HG02840 (cell line): ENCODE measurements around the gene MOXD1.
A peak's percentile ranks its signal among the peaks of the same experiment; 100 is the strongest.

ENCODE experiments used
- ATAC-seq: cut with Tn5 transposase; IDR thresholded peaks from one replicate; pipeline ENCODE4 v1.9.1; 2021; ENCODE audit warnings: mild to moderate bottlenecking, moderate library complexity, moderate number of reproducible peaks; ENCODE audit not compliant: unreplicated experiment, low FRiP score

MOXD1 gene

DNA sequence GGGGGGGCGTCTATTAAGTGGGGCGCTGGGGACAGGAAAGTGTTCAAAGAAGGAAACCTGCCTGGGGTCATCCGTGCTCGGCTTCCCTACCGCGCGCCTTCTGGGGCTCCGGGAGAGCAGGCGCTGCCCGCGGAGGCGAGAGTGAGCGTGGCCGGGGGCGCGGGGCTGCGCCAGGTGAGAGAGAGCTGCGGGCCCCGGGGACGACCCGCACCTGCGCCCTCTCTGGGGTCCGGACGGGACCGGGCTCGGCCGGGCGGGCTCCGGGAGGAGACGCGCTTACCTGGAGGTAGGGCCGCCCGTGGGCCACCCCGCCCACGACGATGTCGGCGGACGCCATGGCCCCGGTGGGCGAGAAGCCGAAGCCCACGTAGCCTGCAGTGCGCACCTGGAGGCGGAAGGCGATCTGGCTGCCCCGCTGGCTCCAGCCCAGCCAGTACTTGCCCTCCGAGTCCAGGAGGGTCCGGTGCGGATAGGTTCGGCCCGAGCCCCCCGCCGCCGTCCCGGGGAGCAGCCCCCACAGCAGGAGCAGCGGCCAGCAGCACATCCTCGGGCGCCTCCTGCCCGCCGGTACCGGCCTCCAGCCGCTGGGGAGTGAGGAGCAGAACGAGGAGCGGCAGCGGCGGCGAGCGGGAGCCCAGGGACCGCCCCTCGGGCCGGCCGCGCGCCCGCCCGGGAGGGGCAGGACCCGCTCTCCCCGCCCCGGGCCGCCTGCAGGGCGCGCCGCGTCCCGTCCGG, at the start of gene MOXD1:
TSS of gene MOXD1 (minus strand) at position 593 of the 735 bp plus-strand sequence. CDS start at position 544, 49 bp downstream.
- ATAC-seq, result peak; percentile 53

DNA sequence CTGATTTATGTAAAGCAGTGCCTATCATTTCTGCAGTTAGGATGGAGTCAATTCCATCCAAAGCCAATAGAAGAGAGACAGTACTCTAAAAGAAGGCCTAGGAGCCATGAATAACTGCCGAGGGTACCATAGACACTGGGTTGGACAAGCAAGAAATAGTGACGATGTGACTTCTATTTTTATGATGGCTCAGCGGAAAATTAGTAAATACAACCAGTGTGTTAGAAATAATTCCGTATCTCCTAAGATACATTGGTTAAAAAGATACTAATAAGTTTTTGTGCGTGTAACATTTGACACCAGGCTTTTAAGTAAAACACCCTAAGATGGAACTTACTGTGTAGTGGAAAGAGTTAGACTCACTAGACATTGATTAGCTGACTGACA, 45.6 kb upstream of the MOXD1 start:
- no peak for ATAC-seq

DNA sequence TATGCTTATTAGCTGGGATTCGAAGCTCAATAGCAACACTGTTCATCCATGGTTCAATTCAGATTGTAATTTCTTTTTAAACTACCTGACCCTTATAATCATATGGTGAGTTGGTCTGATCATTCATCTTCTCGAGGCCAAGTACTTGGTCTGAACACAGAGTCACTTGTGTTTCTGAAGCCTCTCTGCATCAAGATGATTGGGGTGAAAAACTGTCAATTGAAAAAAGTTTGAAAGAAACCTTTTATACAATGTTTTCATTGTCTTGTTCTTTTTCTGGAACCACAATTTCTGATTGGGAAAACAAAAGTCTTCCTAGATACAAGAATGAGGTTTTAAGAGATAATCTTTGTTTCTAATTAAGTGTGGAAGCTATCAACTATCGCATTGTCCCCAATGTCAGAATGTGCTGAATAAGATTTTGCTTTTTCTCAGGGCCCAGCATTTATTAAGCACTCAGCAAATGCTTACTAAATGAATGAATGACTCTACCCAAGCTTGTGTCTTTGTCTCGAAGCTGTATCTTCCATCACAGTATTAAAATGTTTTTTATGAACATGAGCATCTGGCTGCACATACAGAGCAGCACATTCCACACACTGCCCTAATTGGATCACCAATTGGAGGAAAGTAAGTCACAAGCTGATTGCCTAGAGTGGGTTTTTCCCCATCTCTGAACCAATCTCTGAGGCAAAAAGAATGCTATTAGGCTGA, 45.0 kb upstream of the MOXD1 start:
- no peak for ATAC-seq

DNA sequence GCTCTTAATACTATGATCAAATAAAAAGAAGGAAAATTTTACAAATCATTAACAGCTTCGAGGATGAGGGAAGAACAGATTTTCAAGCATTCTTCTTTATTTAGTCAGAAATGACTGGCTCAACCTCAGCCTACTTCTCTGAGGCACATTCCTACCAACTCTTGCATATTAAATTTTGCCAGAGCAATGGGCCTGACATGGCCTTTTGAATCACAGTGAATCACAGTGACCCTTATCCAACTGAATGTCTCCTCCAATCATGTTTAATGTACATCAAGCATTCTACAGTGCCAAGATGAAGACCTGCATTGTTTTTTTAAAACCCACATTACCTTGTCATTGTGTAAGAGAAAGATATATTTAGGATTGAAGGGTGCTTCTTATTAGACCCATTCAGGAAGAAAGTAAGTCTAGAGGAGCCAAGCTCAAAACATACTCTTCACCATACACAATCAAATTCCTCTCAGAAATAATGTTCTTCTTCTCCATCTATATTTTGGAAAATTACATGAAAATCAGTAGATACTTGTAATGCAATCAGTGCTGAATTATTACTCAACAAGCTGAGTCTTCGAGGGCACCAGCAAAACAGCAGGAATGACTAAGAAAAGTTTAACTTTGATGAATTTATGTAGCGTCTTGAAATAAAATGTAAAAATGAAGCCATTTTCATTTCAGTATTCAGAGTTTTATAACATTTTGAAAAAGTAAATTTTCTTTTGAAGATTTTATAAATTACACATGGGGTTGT, 44.1 kb upstream of the MOXD1 start:
- ATAC-seq, result no peak

DNA sequence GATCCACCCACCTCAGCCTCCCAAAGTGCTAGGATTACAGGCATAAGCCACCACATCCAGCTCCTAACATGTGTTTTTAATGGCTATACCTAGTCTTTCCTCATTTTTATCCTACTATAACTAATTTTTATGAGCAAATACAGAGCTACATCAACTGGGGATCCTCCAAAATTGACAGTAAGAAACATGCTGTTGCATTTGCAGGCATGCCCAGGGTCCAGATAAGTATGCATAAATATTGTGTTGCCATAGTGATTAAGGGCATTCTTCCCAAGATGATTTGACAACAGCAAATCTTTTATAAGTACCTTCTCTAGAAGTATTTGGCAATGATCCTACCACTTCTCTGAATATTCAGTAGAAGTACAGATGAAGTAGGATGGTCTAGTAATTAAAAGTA, 41.9 kb upstream of the MOXD1 start:
- no peak for ATAC-seq

DNA sequence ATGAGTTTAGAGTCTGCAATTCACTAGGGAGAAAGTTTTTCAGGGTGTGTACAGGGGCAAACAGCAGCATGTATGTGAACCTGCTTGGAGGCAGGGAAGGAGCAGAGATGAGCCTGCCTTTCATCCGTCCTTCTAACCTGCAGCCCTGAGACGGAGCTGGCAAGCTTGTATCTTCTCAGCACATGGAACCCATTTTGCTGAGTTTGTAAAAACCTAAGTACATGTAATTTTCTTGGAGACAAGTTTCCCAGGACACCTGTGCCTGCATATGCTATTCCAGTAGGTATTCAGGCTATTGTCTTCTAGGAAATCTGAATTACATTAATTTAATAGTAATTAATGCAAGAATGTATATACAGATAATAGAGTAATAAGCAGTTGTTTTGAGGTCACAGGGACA, 28.8 kb upstream of the MOXD1 start:
- no peak for ATAC-seq

DNA sequence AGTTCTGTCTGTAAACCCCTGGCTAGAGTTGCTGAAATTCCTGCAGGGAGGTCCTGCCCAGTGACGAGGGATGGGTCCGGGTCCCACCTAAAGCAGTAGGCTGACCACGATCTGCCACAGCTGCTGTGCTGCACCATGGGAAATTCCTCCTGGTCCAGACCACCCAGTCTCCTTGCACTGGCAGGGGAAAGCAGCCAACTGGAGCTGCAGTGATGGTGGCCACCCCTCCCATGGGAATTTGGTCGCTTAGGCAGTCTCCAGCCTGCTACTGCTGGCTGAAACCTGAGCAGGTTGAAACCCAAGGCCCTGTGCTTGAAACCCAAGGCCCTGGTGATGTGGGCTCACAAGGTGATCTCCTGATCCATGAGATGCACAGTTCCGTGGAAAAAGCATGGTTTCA, 23.9 kb upstream of the MOXD1 start:
- no peak for ATAC-seq

DNA sequence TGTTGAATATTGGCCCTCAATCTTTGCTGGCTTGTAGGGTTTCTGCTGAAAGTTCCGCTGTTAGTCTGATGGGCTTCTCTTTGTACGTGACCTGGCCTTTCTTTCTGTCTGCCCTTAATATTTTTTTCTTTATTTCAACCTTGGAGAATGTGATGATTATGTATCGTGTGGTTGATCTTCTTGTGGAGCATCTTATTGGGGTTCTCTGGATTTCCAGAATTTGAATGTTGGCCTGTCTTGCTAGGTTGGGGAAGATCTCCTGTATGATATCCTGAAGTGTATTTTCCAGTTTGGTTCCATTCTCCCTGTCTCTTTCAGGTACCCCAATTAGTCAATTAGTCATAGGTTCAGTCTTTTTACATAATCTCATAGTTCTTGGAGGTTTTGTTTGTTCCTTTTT, 22.6 kb upstream of the MOXD1 start:
- ATAC-seq, result no peak

DNA sequence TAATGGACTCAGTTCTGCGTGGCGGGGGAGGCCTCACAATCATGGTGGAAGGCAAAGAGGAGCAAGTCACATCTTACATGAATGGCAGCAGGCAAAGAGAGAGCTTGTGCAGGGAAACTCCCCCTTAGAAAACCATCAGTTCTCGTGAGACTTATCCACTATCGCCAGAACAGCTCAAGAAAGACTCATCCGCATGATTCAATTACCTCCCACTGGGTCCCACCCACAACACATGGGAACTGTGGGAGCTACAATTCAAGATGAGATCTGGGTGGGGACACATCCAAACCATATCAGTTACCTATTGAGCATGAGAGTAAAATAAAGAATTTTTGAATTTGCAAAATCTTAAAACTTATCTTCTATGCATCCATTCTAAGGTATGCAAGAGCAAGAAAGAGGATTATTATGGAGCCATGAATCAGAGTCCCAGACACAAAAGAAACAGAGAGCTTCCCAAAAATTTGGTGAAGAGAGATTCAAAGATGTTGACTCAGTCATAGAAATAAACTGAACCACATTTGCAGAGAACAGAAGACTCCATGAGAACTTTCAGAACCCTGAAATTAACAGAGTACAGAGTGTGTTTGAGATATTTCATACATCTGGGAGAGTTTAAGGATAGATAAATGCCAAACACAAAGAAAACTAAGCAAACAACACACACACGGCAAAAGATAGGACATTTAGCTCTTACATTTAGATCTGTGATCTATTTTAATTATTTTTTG, 17.1 kb upstream of the MOXD1 start:
- no peak for ATAC-seq

DNA sequence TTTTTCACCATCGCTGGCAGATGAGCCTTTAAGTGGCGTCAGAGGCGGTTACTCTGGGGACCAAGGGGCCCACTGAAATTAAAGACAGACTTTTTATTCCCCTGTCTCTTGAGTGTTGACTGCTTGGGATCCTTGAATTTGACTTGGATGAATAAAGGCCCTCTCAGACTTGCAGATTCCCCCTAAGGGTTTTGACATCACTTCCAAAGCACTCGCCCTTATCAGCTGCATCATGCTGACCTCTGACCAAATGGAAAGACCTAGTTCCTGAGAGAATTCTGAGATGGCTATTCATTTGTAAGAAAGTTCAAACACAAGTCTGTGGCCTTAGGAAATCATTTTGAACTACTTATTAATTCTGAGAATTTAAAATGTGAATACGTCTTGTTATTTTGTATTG, 13.5 kb upstream of the MOXD1 start:
- ATAC-seq, result no peak

DNA sequence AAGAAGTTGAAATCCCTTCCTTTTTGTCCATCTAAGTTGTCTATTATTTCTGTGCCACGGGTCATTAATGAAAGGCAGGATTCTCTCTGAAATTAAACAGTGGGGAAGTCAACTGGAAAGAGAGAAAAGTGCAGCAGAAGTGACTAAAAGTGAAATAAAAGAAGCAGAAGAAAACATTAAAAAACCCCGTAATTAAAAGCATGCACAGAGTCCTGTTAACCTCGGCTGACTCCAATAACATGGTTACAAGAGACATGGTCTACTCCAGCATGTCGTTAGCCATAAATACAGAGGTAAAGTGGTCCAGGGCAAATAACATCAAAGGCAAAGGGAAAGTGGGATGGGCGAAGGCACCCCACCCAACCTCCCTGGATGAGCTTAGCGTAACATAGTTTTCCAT, 13.0 kb upstream of the MOXD1 start:
- ATAC-seq, result no peak

DNA sequence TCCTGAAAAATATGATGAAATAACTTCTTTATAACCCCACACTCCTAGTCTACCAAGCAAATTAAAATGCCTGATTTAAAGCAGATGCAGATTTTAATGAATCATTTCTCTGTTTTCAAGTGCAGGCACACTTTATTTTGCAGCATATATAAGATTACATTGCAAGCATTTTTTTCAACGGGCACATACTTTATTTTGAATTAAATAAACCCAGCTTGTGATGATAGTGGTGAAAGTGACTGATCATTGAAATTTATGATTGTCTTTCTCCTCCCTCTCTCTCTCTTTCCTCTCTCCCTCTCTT, 12.2 kb upstream of the MOXD1 start:
- no peak for ATAC-seq

DNA sequence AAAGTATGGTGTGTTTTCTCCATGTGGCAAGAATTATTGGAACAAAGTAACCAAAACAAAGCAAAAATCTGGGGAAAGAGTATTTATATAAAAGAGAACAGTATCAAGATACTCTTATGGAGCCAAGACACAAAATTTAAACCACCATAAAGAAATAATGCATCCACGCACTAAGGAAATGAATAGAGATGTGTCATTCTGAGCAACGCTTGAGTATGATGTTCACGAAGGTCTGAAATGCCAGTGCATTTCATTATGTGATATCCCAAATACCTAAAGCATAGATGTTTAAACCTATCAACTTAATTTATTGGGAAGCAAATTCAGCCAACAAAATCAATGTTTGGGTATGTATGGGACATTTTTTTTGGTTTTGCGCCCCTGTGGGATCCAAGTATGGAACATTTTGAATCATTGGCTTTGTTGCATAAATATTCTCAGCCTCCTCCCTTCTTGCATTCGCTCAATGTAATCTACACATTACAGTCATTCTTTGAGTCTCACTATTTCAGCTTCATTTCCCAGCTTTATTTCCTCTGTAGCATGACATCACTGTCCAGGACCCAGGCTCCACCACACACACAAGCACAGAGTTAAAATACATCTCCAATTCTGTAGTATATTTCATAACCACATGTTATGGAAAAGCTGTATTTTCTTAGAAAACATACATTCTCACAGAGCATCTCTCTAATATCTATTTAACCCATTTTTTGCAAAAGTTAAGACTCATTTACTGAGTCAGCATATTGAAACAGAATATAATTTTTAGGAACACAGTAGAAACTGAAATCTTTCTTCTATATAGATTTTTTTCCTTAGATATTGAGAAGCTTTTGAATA, 11.6 kb upstream of the MOXD1 start:
- ATAC-seq, result no peak

DNA sequence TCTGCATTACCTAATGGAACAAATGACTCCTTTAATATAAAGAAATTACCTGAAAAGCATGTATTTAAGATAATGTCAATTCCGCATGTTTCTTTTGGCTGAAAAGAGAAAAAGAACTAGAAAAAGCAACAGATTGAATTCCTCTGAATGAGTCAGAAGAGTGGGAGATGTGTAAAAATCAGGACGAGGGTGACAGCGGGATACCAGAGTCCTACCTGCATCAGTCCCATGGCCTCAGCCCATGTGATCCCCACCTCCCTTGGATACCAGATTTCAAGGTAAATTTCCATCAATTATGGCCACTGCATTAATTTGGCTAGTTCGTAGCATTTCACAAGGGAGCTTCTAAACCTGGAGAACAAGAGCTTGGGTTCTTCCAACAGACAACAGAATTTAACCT, 10.0 kb upstream of the MOXD1 start:
- no peak for ATAC-seq

DNA sequence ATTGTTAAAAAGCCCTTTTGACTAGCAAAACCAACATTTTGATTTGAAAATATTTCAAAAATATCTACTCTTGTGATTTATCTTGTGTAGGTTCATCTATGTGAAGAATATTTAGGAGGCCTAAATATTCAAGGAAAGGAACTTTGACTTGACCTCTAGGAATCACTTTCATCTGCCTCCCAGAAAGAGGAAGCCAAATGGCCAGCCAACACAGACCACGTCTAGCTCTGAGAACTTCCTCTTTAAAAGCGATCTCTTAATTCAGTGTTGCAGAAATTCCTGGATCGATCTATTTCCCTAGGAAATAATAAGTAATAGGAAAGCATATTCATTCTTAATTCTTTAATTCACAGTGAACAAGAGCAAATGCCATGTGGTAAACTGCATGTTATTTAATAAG, 9.6 kb upstream of the MOXD1 start:
- no peak for ATAC-seq

DNA sequence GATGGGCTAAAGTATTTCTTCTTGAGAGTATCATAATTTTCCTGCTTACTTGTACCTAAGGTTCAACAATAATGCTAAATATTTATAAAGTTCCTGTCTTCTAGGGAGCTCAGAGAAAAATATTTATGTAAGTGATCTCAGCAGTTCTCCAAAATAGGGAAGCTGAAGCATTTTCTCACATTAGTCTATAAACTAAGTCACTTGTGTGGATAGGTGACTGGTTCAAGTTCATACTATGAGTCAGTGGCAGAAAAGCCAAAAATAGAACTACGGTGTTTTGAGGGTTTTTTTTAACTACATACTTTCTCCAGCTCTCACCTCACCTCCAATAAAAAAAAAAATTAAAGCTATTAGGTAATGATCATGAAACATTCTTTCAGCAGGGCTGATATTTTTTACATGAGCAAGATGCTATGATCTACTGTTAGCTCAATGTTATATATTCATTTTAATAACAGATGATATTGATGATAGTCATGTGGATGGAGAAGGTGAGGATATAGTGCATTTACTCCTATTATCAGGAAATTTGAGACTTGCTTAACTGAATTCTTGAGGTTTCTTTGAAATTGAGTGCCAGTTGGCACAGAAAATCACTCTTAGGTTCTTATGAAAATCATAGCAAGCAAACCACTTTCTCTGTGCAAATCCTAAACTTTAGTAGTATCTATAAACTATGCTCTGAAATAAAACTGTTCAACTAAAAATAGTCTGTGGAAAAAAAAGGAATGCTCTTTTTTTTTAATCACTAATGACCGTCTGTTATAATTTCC, 4.1 kb upstream of the MOXD1 start:
- no peak for ATAC-seq

DNA sequence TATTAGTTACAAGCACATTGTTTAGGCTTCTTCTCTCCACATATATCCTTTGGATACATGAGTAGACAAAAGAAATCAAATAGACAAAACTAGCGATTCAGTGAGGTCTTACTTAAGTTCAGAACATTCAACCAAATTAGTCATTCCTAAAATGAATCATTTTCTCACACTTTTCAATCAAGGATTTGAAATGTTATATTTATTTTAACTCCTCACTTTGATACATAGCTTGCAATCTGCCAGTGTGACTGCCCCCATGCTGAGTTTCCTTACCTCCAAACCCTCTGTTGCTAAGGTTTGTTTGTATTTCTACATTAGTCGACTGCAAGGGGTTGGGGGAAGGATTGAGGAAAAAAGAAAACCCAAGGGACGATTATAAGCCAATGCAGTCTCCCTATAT, 3.5 kb upstream of the MOXD1 start:
- no peak for ATAC-seq

DNA sequence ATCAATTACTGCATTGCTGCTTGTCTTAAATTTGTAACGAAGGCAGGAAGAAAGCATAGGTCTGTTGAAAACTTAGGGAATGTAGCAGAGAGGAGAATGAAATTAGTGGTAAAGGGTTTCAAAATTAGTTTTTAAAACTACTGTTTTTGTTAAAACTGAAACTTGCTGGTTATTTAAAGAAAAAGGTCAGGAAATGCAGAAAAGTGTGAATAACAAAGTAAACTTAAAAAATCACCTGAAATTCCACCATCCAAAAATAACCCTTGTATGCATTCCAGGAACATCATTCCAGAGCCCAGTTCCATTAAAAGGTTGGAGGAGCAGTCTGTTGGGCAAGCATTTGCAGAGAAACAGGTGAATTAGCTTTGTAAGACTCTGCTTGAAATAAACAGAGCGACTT, 3.1 kb upstream of the MOXD1 start:
- ATAC-seq, result no peak

DNA sequence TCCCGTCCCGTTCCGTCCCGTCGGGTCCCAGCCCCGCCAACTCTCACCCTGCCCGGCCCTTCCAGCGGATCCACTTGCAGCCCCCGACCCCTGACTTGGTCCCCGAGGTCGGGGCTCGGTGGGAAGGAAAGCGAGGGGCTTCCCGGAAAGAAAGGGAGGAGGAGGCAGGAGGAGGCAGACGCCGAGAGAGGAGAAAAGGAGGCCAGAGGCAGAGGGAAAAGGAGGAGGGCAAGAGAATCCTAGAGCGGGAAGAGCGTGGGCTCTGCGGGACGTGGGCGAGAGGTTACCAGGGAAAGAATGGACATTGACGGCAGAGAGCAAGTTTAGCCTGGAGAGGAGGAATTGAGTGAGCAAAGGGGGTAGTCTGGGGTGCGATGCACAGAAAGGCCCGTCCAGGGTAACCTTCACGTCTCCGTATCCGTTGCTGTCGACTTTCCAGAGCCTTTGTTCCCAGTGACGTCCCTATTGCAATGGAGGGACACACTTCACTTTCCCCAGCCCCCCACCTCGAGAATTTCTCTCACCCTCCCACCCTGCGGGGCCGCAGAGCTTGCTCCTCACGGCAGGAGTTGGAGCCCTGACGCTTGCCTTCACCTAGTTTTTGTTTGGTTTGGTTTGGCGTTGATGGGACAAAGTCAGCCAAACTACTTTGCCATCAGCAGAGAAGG, 477 bp upstream of the MOXD1 start:
- ATAC-seq, result no peak
